ENCODE results near the gene SLC66A2.

SLC66A2 gene

GRCh38 chr18:79970419-79971133, 19.1 kb upstream of the SLC66A2 start:
- DNase-seq, result no peak

GRCh38 chr18:79965119-79965902, 13.9 kb upstream of the SLC66A2 start:
- no peak for DNase-seq

DNA sequence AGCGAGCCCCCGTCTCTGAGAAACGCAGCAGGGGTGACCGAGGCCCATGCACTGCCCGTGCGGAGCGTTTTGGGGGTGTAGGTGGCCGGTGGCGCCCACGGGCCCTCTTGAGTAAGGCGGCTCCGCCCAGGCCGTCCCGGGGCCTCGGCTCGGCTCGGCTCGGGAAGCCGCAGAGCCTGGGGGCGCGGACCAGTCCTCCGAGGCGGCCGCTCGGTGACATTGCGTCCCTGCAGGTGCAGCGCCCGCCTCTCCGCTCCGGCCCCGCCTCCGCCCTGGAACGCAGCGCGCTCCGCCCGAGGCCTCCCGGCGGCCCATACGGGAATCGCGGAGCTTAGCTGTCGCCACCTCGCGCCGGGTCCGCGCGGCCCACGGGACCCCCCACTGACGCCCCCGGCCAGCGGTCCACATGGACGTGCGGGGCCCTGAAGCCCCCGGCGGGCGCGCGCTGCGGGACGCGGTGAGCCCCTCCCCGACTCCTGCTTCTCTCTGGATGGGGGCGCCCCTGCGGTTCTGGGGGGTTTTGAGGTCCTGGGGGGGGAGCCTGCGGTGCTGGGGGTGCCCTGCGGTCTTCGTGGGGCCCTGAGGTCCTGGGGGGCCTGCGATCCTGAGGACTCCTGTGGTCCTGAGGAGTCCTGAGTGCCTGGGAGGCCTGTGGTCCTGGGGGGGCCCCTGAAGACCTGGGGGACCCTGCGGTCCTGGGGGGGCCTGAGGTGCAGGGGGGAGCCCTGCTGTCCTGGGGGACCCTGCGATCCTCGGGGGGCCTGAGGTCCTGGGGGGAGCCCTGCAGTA, 13.1 kb upstream of the SLC66A2 start, which contains the start of gene HSBP1L1:
Gene HSBP1L1, plus strand, starts transcription at position 314 of the 789 bp plus-strand sequence. Its CDS starts 93 bp downstream, at position 407.
- DNase-seq, result no peak

DNA sequence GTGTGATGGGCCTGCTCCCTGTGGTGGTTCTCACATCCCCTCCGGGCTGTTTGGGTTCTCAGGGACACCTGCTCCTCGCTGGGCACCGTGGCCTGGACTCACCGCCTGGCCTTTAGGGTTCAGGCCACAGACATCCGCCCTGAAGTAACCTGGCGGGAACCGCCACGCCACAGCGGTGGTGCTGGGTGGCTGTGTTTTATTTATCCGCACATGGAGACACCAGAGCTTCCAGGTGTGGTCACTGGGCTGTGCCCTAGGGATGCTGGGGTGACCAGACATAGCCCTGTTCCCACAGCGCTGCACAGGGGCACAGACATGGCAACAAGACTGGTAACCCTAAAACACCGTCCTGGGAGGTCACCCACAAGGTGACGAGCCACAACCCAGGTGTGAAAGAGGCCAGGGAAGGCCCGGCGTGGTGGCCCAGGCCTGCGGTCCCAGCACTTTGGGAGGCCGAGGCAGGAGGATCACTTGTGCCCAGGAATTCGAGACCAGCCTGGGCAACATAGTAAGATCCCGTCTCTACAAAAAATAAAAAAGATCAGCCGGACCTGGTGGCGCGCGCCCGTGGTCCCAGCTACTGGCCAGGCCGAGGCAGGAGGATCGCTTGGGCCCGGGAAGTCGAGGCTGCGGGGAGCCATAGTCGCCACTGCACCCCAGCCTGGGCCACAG, 12.3 kb upstream of the SLC66A2 start:
- no peak for DNase-seq

- no peak for DNase-seq
Measured at GRCh38 chr18:79962835-79963657, 11.6 kb upstream of the SLC66A2 start.

DNA sequence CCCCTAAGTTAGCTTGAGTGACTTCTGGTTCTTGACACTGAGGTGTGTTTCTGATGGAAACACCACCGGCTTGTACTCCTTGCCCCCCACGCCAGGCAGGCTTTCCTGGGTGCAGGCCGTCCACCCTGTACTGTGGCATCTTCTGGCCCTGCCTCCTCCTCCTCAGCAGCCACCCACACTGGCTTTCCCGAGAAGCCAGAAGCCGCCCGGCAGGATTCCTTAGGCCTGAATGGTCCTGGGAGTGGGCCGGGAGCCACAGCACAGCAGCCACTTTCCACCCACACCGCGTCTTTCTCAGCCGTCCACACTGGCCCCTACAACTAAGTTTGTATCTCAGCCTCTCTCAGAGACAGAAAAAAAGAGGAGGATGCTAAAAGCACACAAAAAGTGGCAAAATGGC, 10.9 kb upstream of the SLC66A2 start:
- DNase-seq, result no peak

DNA sequence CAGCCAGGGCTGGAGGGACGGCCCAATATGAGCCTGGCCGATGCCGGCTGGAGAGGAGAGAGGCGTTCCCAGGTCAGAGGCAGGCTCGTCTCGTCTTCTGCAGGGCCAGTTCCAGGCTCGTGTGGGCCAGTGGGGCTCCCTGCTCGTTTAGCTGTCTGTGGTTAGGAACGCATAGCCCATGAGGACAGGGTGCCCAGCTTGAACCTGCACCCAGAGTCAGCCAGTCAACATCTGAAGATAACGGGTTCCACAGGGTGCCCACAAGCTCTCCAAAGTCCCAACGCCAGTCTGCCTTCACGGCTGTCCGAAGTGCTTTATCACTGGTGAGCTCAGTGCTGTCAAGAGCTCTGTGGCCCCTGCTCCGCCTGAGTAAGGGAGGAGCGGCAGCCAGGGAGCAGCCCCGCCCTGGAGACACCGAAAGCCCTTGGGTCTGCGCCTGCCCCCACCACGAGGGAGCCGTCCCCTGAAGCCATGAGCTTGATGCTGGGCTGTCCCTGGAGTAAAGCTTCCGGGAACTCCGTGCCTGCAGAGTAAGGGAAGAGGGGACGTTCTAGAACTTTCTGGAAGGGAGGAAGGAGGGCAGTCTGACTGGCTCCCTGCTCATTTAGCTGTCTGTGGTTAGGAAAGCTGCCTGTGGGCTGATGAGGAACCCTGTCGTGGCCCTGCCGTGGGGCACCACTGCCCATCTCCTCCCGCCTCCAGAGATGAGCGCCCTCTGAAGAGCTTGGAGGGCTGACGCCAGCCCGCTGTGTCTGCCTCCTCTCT, 10.3 kb upstream of the SLC66A2 start:
- no peak for DNase-seq

DNA sequence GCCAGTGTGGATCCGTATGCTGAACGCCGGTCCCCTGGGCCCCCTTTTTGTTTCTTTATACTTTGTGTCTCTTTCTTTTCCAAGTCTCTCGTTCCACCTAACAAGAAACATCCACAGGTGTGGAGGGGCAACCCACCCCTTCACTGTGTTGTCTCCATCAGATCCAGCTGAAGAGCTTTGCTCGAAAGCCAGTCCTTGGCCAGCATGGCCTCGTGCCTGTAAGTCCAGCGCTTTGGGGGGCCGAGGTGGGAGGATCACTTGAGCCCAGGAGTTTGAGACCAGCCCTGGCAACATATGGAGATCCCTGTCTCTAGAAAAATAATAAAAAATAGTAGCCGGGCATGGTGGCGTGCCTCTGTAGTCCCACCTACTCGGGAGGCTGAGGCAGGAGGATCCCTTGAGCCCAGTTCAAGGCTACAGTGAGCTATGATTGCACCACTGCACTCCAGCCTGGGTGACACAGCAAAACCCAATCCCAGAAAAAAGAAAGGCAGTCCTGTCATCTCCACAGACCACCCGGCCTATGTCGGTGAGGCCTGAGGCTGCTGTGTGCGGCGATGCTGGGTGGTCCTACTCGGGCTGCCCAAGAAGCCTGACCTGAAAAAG, 9.6 kb upstream of the SLC66A2 start:
- DNase-seq, result no peak

DNA sequence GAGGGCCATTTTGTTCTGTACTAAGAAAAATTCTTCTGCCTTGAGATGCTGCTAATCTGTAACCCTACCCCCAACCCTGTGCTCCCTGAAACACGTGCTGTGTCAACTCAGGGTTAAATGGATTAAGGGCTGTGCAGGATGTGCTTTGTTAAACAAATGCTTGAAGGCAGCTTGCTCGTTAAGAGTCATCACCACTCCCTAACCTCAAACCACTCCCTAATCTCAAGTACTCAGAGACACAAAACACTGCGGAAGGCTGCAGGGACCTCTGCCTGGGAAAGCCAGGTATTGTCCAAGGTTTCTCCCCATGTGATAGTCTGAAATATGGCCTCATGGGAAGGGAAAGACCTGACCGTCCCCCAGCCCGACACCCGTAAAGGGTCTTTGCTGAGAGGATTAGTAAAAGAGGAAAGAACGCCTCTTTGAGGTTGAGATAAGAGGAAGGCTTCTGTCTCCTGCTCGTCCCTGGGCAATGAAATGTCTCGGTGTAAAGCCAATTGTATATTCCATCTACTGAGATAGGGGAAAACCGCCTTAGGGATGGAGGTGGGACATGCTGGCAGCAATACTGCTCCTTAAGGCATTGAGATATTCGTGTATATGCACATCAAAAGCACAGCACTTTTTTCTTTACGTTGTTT, 8.8 kb upstream of the SLC66A2 start:
- peak; percentile 56 for DNase-seq

- no peak for DNase-seq
Measured at GRCh38 chr18:79958981-79959380, 7.5 kb upstream of the SLC66A2 start.

DNA sequence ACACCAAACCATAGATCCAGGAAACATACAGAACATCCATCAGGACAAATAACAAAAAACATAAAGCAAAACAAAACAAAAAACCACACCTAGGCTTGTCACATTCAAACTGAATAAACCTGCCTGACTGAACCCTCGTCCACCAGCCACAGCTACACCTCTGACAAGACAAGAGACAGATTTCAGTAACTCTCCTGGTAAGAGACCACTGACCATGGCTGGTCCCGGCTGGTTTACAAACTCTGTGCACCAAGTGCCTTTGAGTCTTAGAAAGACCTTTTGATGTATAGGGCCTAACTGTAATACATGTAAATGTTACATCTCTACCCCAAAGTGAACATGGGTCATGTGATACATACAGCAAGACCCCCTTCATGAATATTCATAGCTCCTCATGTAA, 4.8 kb upstream of the SLC66A2 start:
- DNase-seq, result no peak

GRCh38 chr18:79955302-79956075, 4.0 kb upstream of the SLC66A2 start:
- DNase-seq, result no peak

DNA sequence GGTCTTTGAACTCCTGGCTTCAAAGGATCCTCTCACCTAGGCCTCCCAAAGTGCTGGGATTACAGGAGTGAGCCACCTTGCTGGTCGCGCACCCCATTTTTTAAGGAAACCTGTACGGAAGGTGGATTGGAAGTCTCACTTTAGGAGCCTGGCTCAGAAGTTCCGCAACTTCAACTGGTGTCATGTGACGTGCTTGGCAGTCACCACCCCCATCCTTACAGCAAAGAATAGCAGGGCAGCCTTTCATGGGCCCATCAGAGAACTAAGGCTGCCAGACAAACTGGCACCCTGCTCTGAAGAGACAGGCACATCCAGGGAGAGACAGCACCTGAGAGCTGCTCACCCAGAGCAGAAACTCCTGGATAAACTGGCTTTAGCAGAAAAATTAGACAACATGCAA, 3.3 kb upstream of the SLC66A2 start:
- DNase-seq, result no peak

DNA sequence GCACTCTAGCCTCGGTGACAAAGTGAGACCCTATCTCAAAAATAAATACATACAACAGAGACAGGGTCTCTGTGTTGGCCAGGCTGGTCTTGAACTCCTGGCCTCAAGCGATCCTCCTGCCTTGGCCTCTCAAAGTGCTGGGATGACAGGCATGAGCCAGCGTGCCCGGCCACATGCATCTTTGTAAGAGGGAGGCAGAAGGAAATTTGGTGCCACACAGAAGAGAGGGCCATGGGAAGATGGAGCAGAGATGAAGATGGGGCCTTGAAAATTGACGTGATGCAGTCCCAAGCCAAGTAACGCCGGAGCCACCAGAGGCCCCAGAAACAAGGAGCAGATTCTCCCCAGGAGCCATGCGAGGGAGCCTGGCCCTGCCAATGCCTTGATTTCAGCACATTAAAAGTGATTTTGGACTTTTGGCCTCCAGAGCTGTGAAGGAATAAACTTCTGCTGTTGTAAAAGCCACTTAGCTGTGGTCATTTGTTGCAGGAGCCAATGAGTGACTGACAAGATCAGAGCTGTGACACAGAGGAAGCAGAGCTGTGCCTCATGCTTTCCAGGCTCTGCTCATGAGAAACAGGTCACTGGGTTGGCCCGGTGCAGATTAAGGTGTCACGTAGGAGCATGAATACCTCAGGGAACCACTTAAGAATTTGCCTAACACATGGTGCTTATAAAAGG, 2.7 kb upstream of the SLC66A2 start:
- no peak for DNase-seq

DNA sequence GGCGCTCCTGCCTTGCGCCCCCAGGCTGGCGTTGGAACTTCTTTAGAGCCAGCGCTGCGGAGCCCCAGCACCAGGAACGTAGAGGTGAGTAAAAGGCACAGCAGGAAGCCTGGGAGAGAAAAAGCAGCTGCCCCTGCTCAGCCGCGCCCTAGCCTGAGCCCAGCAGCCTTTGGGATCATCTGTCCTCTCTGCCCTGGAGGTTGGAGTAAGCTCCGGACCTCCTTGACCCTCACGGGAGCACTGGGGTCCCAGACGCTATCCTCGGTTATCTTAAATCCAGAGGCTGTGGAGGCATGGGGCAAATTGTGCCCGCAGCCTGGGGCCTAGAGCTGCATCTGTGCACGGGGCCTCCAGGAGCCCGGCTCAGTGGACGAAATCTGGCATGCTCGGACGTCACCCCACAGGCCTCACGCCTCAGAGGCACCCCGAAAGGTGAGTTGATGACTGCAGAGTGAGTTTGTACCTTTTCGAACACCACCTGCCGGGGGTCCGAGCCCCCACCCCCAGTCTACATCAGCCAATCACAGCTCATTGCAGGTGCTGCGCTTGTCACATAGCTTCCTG, 1.6 kb upstream of the SLC66A2 start:
- no peak for DNase-seq

DNA sequence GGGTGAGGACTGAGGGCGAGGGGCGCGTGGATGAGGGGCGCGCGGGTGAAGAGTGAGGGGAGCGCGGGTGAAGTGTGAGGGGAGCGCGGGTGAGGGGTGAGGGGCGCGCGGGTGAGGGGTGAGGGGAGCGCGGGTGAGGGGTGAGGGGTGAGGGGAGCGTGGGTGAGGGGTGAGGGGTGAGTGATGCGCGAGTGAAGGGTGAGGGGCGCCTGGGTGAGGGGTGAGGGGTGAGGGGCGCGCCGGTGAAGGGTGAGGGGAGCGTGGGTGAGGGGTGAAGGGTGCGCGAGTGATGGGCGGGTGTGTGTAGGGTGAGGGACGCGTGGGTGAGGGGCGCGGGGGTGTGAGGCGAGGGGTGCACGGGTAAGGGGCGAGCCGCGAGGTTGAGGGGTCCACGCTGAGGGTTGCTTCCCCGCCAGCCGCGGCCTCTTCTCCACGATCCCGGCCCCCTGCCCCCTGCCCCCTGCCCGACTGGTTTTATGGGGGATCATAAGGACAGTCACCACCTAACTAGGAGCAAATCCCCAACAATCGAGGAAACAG, 1.1 kb upstream of the SLC66A2 start:
- no peak for DNase-seq

GRCh38 chr18:79950515-79951341, 725 bp downstream of the SLC66A2 start:
- no peak for DNase-seq

Data from NCI-H524 treated with DMSO at 0.1 percent for 48 hours (cell line).